Measurements from ENCODE around the gene TSKU. TPM values are rescaled to one million over a fixed set of nuclear protein-coding genes. Genes with fewer than 3 reads are reported as not detected.
A peak's percentile ranks its signal among the peaks of the same experiment; 100 is the strongest.

TSKU gene
- total RNA-seq, 2 donors from 2014 or later: 18.7 to 46.6 TPM

DNA sequence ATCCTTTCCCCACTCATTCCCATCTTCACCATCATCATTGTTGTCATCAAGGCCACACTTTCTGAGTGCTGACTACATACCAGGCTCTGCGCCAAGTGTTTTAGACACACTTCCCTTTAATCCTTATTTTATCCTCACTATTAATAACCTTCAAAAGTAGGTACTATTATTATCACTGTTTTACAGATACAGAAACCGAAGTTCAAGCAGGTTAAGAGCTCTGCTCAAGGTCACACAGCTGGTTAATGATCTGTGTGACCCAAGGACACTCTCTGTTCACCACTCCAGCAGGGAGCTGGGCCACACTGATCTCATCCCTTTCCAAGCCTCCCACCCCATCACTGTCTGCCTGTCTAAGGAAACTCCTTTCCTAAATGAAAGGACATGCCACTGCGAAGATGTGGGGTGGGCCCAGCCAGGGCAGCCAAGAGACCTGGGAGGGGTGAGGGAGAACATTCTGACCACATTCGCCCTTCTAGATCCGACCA lies 17.2 kb upstream of the TSKU start:
- Histone ChIP-seq H3K4me3 (no peak overlapping the region), H3K4me1 (peaks cover 0 to 68% of the 10 kb centered on the region in 2 donors), H3K36me3 (no peaks in the 10 kb centered on the region), H3K9me3 (no peaks in the 10 kb centered on the region), H3K27me3 (no peaks in the 10 kb centered on the region), H3K27ac (no peak overlapping the region)
- DNase-seq (ENCODE audit: low spot score): no peak
- TF ChIP-seq, protein P1, sequence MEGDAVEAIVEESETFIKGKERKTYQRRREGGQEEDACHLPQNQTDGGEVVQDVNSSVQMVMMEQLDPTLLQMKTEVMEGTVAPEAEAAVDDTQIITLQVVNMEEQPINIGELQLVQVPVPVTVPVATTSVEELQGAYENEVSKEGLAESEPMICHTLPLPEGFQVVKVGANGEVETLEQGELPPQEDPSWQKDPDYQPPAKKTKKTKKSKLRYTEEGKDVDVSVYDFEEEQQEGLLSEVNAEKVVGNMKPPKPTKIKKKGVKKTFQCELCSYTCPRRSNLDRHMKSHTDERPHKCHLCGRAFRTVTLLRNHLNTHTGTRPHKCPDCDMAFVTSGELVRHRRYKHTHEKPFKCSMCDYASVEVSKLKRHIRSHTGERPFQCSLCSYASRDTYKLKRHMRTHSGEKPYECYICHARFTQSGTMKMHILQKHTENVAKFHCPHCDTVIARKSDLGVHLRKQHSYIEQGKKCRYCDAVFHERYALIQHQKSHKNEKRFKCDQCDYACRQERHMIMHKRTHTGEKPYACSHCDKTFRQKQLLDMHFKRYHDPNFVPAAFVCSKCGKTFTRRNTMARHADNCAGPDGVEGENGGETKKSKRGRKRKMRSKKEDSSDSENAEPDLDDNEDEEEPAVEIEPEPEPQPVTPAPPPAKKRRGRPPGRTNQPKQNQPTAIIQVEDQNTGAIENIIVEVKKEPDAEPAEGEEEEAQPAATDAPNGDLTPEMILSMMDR (IDR thresholded peaks at IDR 0.05): no peak

DNA sequence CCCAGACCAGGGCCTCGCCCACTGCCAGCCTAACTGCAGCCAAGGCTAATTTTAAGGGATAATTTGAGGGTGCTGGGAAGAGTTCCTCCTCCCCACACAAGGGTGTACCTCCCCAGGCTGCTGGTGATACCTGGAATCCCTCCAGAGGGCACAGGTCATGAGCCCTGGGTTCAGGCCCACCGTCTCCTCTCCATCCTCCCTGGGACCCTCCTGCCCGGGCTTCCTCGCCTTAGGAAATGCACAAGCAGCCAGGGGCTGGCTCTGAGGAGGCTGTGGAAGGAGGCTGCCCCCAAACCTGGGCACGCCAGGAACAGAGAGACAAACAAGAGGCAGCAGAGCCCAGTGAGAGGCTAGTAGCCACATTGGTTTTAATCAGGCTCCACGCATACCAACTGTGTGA lies 16.6 kb upstream of the TSKU start:
- TF ChIP-seq, protein P1 (IDR thresholded peaks at IDR 0.05): no peak
- H3K4me3 ChIP-seq: no peak overlapping the region
- H3K27ac ChIP-seq: no peak overlapping the region
- no peaks in the 10 kb centered on the region for H3K36me3 ChIP-seq
- no peaks in the 10 kb centered on the region for H3K27me3 ChIP-seq
- no peaks in the 10 kb centered on the region for H3K9me3 ChIP-seq
- H3K4me1 ChIP-seq: peaks cover 0 to 74% of the 10 kb centered on the region in 2 donors
- no peak for DNase-seq (ENCODE audit: low spot score)

DNA sequence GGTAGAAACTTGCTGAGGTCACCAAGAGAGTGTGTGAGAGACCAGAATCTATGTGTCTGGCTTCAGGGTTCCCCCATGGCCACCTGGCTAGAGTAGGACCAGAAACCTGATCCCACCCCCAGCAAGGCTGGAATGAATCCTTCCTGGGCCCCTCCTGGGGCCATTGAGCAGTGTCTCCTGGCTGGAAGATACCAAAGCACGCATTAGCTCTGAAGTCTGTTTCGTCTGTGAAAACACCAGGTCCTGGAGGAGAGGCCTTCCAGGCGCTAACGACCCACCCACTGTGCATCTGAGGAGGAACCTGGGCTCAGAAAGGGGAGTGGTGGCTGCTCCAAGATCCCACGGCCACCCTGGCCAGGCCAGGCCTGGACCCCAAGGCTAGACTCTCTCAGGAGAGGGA lies 15.5 kb upstream of the TSKU start:
- Histone ChIP-seq H3K27ac (peak overlapping the region; percentile 28 to 39), H3K27me3 (no peaks in the 10 kb centered on the region), H3K4me1 (peaks cover 0 to 85% of the 10 kb centered on the region in 2 donors), H3K4me3 (no peak overlapping the region), H3K9me3 (no peaks in the 10 kb centered on the region), H3K36me3 (no peaks in the 10 kb centered on the region)
- TF ChIP-seq, protein P1 (IDR thresholded peaks at IDR 0.05): no peak
- DNase-seq (ENCODE audit: low spot score): no peak

DNA sequence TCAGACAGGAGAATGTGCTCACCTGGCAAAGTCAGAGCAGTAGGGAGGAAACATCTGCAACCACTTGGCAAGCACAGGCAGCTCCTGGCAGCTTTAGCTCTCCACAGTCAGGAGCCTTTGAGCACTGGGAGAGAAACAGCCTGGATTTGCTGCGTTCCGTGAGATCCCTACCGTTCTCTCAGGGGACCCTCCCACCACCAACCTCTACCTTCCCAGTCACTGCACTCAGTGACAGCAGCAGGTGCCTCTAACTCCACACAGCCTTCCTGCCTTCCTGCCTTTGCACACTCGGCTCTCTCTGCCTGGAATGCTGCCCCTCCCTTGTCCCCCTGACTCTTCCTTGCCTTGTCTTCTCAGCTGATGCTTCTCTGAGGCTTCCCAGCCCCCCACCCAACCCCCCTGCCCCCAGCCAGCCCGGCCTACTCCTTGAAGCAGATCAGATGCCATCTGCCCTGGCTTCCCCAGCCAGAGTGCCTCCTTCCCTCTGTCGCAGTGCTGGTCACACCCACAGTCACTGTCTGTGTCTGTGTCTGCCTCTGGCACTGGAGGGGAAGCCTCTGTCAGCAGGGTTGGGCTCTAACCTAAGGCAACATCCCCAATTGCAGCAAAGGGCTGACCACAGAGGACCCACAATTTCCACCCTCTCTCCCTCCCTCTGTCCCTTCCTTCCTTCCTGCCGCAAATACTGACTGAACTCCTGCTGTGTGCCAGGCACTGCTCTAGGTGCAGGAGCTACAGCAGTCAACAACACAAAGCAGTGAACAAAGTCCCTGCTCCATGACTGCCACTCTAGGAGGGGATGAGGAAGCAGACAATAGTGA lies 14.9 kb upstream of the TSKU start:
- no peak overlapping the region for H3K4me3 ChIP-seq
- TF ChIP-seq, protein P1 (IDR thresholded peaks at IDR 0.05): no peak
- H3K36me3 ChIP-seq: no peaks in the 10 kb centered on the region
- peak; percentile 75 for DNase-seq (ENCODE audit: low spot score)
- peaks cover 0 to 87% of the 10 kb centered on the region in 2 donors for H3K4me1 ChIP-seq
- H3K9me3 ChIP-seq: no peaks in the 10 kb centered on the region
- H3K27me3 ChIP-seq: no peaks in the 10 kb centered on the region
- peak overlapping the region; percentile 28 to 39 for H3K27ac ChIP-seq

DNA sequence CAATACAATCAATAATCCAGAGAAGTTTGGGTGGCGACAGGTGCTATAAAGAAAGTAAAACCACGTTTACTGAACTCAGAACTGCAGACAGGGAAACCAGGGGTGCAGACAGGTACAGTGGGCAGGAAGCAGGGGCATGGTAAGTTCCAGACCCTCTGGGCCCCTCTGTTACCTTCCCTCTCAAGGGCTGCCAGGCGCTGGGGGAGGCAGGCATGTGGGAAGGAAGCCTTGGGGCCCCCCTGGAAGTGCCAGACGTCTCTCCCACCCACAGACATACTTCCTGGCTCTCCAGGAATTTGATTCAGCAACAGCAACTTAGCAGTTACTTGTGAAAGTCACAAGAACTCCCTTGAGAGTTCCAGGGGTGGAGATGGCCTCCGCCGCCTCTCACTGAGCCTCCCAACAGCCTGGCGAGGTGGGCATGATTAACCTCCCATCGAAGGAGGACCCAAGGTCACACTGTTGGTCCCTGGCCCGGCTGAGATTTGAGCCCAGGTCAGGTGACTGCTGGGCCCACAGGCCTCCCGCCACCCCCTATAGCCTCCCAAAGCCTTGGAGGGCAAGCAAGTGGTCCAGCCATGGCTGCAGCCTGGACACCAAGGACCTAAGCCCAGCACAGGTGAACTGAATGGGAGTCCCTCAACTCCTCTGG lies 14.1 kb upstream of the TSKU start:
- H3K4me3 ChIP-seq: no peak overlapping the region
- H3K27me3 ChIP-seq: no peaks in the 10 kb centered on the region
- TF ChIP-seq, protein P1 (IDR thresholded peaks at IDR 0.05): no peak
- H3K9me3 ChIP-seq: no peaks in the 10 kb centered on the region
- H3K4me1 ChIP-seq: peaks cover 0 to 87% of the 10 kb centered on the region in 2 donors
- no peak for DNase-seq (ENCODE audit: low spot score)
- H3K36me3 ChIP-seq: no peaks in the 10 kb centered on the region
- peak overlapping the region in 1 of 2 donors; percentile 7 for H3K27ac ChIP-seq

Data from right atrium auricular region (tissue), 2 donors.